CD4-positive, CD25-positive, alpha-beta regulatory T cell (primary cell): ENCODE measurements around the gene ABCC12. TPM values are rescaled to one million over a fixed set of nuclear protein-coding genes. Genes with fewer than 3 reads are reported as not detected.
"Not testable (repeated sequence)": the region's sequence is repeated elsewhere in the genome, so short reads cannot be mapped to it uniquely, and the experiment has no call there.

Experiments used
- ATAC-seq, 2 donors: fragments of 150-1000 bp; cut with Tn5 transposase; one replicate each; pipeline ENCODE4 v1.10.0; 2021; ENCODE audit warnings: low read depth in 2 of 2, moderate number of reproducible peaks in 2 of 2, moderate library complexity in 1 of 2
- DNase-seq, 3 donors: peaks; one replicate each; pipeline versions ENCODE4 v3.0.0 to v3.0.0-alpha.2; 2012 to 2022; ENCODE audit warnings: mixed read lengths in 1 of 3
- H3K27ac ChIP-seq: one replicate; pipeline ENCODE4 v1.7.0; 2013; ENCODE audit warnings: mild to moderate bottlenecking, low read length; ENCODE audit not compliant: insufficient read depth, poor library complexity, severe bottlenecking
- H3K27me3 ChIP-seq: one replicate; pipeline ENCODE4 v1.7.0; 2013; ENCODE audit warnings: low read length; ENCODE audit not compliant: control insufficient read depth, insufficient read depth
- H3K36me3 ChIP-seq: one replicate; pipeline ENCODE4 v1.7.0; 2013; ENCODE audit warnings: mild to moderate bottlenecking, low read length, moderate library complexity; ENCODE audit not compliant: control insufficient read depth, insufficient read depth
- H3K4me1 ChIP-seq: 2 replicates; pipeline ENCODE4 v1.7.0; 2013; ENCODE audit warnings: mild to moderate bottlenecking, low read length; ENCODE audit not compliant: insufficient read depth, control insufficient read depth, poor library complexity, severe bottlenecking
- H3K4me3 ChIP-seq: one replicate; pipeline ENCODE4 v1.7.0; 2013; ENCODE audit warnings: low read depth, mild to moderate bottlenecking, low read length, moderate library complexity
- H3K9me3 ChIP-seq, 2 experiments: 1 replicate in 1 of 2; 2 replicates in 1 of 2; pipeline ENCODE4 v1.7.0; 2013; ENCODE audit warnings: low read length in 2 of 2, mild to moderate bottlenecking in 1 of 2, moderate library complexity in 1 of 2; ENCODE audit not compliant: control insufficient read depth in 2 of 2
- H3K27ac Mint-ChIP-seq, 3 donors: one replicate each; pipeline ENCODE4 v1.8.0; 2020 to 2022; ENCODE audit warnings: mild to moderate bottlenecking in 3 of 3, mixed read lengths in 3 of 3, moderate library complexity in 2 of 3
- H3K27me3 Mint-ChIP-seq: one replicate; pipeline ENCODE4 v1.8.0; 2022; ENCODE audit warnings: mild to moderate bottlenecking, mixed read lengths
- H3K36me3 Mint-ChIP-seq: one replicate; pipeline ENCODE4 v1.8.0; 2020; ENCODE audit warnings: mixed read lengths
- H3K4me1 Mint-ChIP-seq, 4 donors: one replicate each; pipeline ENCODE4 v1.8.0; 2020 to 2022; ENCODE audit warnings: mixed read lengths in 4 of 4, mild to moderate bottlenecking in 1 of 4
- H3K4me3 Mint-ChIP-seq, 4 donors: one replicate each; pipeline ENCODE4 v1.8.0; 2020 to 2022; ENCODE audit warnings: mild to moderate bottlenecking in 4 of 4, mixed read lengths in 4 of 4, moderate library complexity in 3 of 4
- H3K9me3 Mint-ChIP-seq, 7 donors: one replicate each; pipeline ENCODE4 v1.8.0; 2020 to 2022; ENCODE audit warnings: mixed read lengths in 7 of 7, mild to moderate bottlenecking in 3 of 7, moderate library complexity in 2 of 7
- polyA plus RNA-seq, 4 donors: library from polyadenylated mRNA; unstranded; fragments of 300-500 nt; fragmentation: Illumina TruSeq; gene quantifications; one replicate each; pipeline ENCODE4 v1.2.3, GENCODE V29; 2021
- total RNA-seq: library from RNA; stranded (reverse); gene quantifications from one replicate; pipeline ENCODE4 v1.2.3, GENCODE V29; 2022

The ABCC12 gene
- total and polyA plus RNA-seq, 5 donors from 2014 or later: not detected

GRCh38 chr16:48173889-48174288 lies 18.1 kb upstream of the ABCC12 start:
- Histone ChIP-seq H3K27me3 (peaks cover 2% of the 10 kb centered on the region), H3K27ac (no peak overlapping the region), H3K9me3 (no peaks in the 10 kb centered on the region), H3K4me1 (no peaks in the 10 kb centered on the region), H3K4me3 (no peak overlapping the region), H3K36me3 (no peaks in the 10 kb centered on the region)
- H3K27ac Mint-ChIP-seq: no peak overlapping the region
- no peak for ATAC-seq
- no peak for DNase-seq
- no peaks in the 10 kb centered on the region for H3K4me1 Mint-ChIP-seq
- H3K27me3 Mint-ChIP-seq: no peaks in the 10 kb centered on the region
- no peaks in the 10 kb centered on the region for H3K36me3 Mint-ChIP-seq
- H3K4me3 Mint-ChIP-seq: no peak overlapping the region
- H3K9me3 Mint-ChIP-seq: peaks cover 0 to 2% (median 0%) of the 10 kb centered on the region in 7 donors

GRCh38 chr16:48172682-48173081 lies 16.9 kb upstream of the ABCC12 start:
- H3K36me3 Mint-ChIP-seq: no peaks in the 10 kb centered on the region
- Histone ChIP-seq H3K27ac (no peak overlapping the region), H3K36me3 (no peaks in the 10 kb centered on the region), H3K4me3 (no peak overlapping the region), H3K27me3 (peaks cover 2% of the 10 kb centered on the region), H3K4me1 (no peaks in the 10 kb centered on the region), H3K9me3 (no peaks in the 10 kb centered on the region)
- H3K27me3 Mint-ChIP-seq: no peaks in the 10 kb centered on the region
- no peak overlapping the region for H3K4me3 Mint-ChIP-seq
- peaks cover 0 to 2% (median 0%) of the 10 kb centered on the region in 7 donors for H3K9me3 Mint-ChIP-seq
- DNase-seq (no peak), ATAC-seq (no peak)
- H3K27ac Mint-ChIP-seq: no peak overlapping the region
- no peaks in the 10 kb centered on the region for H3K4me1 Mint-ChIP-seq

- H3K4me1 ChIP-seq: no peaks in the 10 kb centered on the region
- Mint-ChIP-seq H3K4me3 (no peak overlapping the region), H3K27me3 (no peaks in the 10 kb centered on the region), H3K9me3 (peaks cover 0 to 2% (median 0%) of the 10 kb centered on the region in 7 donors), H3K36me3 (no peaks in the 10 kb centered on the region), H3K27ac (no peak overlapping the region), H3K4me1 (peaks cover 0 to 3% (median 2%) of the 10 kb centered on the region in 4 donors)
- peaks cover 2% of the 10 kb centered on the region for H3K27me3 ChIP-seq
- ATAC-seq: no peak
- H3K27ac ChIP-seq: no peak overlapping the region
- no peaks in the 10 kb centered on the region for H3K36me3 ChIP-seq
- H3K9me3 ChIP-seq: no peaks in the 10 kb centered on the region
- DNase-seq: no peak
- H3K4me3 ChIP-seq: no peak overlapping the region
These were observed 14.1 kb upstream of the ABCC12 start for GRCh38 chr16:48169896-48170295.

- Histone ChIP-seq H3K27ac (no peak overlapping the region), H3K4me1 (no peaks in the 10 kb centered on the region), H3K4me3 (no peak overlapping the region), H3K9me3 (no peaks in the 10 kb centered on the region), H3K27me3 (peaks cover 2% of the 10 kb centered on the region), H3K36me3 (no peaks in the 10 kb centered on the region)
- H3K27ac Mint-ChIP-seq: no peak overlapping the region
- DNase-seq: no peak
- peaks cover 0 to 6% (median 4%) of the 10 kb centered on the region in 4 donors for H3K4me1 Mint-ChIP-seq
- no peak for ATAC-seq
- no peaks in the 10 kb centered on the region for H3K36me3 Mint-ChIP-seq
- no peak overlapping the region for H3K4me3 Mint-ChIP-seq
- no peaks in the 10 kb centered on the region for H3K27me3 Mint-ChIP-seq
- peaks cover 0 to 2% (median 0%) of the 10 kb centered on the region in 7 donors for H3K9me3 Mint-ChIP-seq
These were observed 12.3 kb upstream of the ABCC12 start for GRCh38 chr16:48168075-48168474.

GRCh38 chr16:48166617-48167016 lies 10.8 kb upstream of the ABCC12 start:
- not testable (repeated sequence) for H3K4me1 Mint-ChIP-seq, ATAC-seq, H3K9me3 ChIP-seq, H3K4me1 ChIP-seq, H3K4me3 ChIP-seq, H3K27ac Mint-ChIP-seq, H3K27ac ChIP-seq, H3K27me3 ChIP-seq, H3K4me3 Mint-ChIP-seq, H3K36me3 Mint-ChIP-seq, DNase-seq, H3K27me3 Mint-ChIP-seq, H3K36me3 ChIP-seq, H3K9me3 Mint-ChIP-seq

- Histone ChIP-seq H3K9me3 (no peaks in the 10 kb centered on the region), H3K36me3 (no peaks in the 10 kb centered on the region), H3K27ac (no peak overlapping the region), H3K27me3 (no peaks in the 10 kb centered on the region), H3K4me1 (no peaks in the 10 kb centered on the region), H3K4me3 (no peak overlapping the region)
- H3K27me3 Mint-ChIP-seq: no peaks in the 10 kb centered on the region
- ATAC-seq (no peak), DNase-seq (no peak)
- no peaks in the 10 kb centered on the region for H3K36me3 Mint-ChIP-seq
- no peak overlapping the region for H3K4me3 Mint-ChIP-seq
- peak overlapping the region in 1 of 3 donors; percentile 28 for H3K27ac Mint-ChIP-seq
- peaks cover 0 to 6% (median 4%) of the 10 kb centered on the region in 4 donors for H3K4me1 Mint-ChIP-seq
- no peaks in the 10 kb centered on the region for H3K9me3 Mint-ChIP-seq
These were observed 10.3 kb upstream of the ABCC12 start for GRCh38 chr16:48165961-48166578.

DNA sequence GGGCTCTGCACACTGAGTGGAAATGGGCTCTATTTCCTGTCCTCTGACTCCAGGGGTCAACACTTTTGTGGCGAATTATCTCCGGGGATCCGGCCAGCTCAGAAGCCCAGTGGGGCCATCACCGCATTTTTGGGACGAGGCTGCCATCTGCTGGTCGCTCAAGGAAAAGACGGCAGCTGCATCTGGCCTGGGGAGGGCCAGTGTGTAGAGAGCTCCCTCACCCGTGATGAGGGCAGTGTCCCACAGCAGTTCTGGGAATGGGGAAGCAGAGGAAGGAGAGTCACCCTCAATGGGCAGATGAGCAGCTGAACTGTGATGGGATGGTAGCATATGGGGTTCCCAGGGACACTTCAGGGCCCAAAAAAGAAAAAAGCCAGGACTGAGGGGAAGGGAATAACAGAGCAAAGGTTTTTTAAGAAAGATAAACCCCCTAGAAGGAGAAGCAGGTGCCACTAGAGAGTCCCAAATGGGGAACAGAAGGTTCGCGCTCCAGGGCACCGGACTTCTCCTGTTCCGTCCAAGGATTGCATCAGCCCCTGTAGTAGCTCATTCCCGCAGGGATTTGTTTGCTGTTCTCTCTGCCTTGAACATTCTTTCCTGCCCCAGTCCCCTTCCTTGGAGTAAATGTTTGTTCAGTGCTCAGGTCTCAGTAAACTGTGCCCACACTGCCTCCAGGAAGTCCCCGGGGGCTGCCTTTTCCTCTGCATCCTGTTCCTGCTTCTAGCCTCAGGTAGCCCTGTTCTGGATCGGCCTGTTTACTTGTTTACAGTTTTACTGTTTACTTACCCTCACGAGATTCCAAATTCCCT lies 9.3 kb upstream of the ABCC12 start:
- H3K27ac ChIP-seq: no peak overlapping the region
- DNase-seq (peak; percentile 39 to 48 (median 46)), ATAC-seq (peak; percentile 58 to 67)
- H3K4me1 ChIP-seq: no peaks in the 10 kb centered on the region
- no peaks in the 10 kb centered on the region for H3K27me3 Mint-ChIP-seq
- H3K9me3 ChIP-seq: no peaks in the 10 kb centered on the region
- no peaks in the 10 kb centered on the region for H3K36me3 Mint-ChIP-seq
- peak overlapping the region in 1 of 4 donors; percentile 1 for H3K4me3 Mint-ChIP-seq
- no peaks in the 10 kb centered on the region for H3K27me3 ChIP-seq
- no peaks in the 10 kb centered on the region for H3K36me3 ChIP-seq
- no peaks in the 10 kb centered on the region for H3K9me3 Mint-ChIP-seq
- H3K27ac Mint-ChIP-seq: peak overlapping the region in 1 of 3 donors; percentile 34
- no peak overlapping the region for H3K4me3 ChIP-seq
- peaks cover 0 to 6% (median 4%) of the 10 kb centered on the region in 4 donors for H3K4me1 Mint-ChIP-seq
